H9 (cell line): ENCODE measurements around the gene GHRL. TPM values are rescaled to one million over a fixed set of nuclear protein-coding genes. Genes with fewer than 3 reads are reported as not detected.

Experiments
- DNase-seq: peaks from one replicate; pipeline ENCODE4 v3.0.0-alpha.2; 2017
- H2AFZ ChIP-seq: one replicate; pipeline ENCODE4 v1.6.1; 2013; ENCODE audit warnings: mild to moderate bottlenecking, low read length, control low read depth, moderate library complexity
- H2AK5ac ChIP-seq: 2 replicates; pipeline ENCODE4 v1.6.1; 2013; ENCODE audit warnings: low read length, control low read depth, mixed read lengths; ENCODE audit not compliant: insufficient read length
- H2BK120ac ChIP-seq: one replicate; pipeline ENCODE4 v1.6.1; 2013; ENCODE audit warnings: low read depth, mild to moderate bottlenecking, low read length, control low read depth, inconsistent platforms; ENCODE audit not compliant: poor library complexity, severe bottlenecking
- H2BK12ac ChIP-seq: 2 replicates; pipeline ENCODE4 v1.6.1; 2013; ENCODE audit warnings: low read length, control low read depth, mixed read lengths, low read depth; ENCODE audit not compliant: insufficient read length
- H2BK15ac ChIP-seq: 2 replicates; pipeline ENCODE4 v1.6.1; 2013; ENCODE audit warnings: low read depth, low read length, control low read depth
- H2BK20ac ChIP-seq: one replicate; pipeline ENCODE4 v1.6.1; 2013; ENCODE audit warnings: low read depth, mild to moderate bottlenecking, low read length, control low read depth, inconsistent platforms; ENCODE audit not compliant: poor library complexity, severe bottlenecking
- H2BK5ac ChIP-seq: 2 replicates; pipeline ENCODE4 v1.6.1; 2013; ENCODE audit warnings: low read length, control low read depth, mixed read lengths; ENCODE audit not compliant: insufficient read length
- H3K14ac ChIP-seq: 2 replicates; pipeline ENCODE4 v1.6.1; 2013; ENCODE audit warnings: low read length, control low read depth; ENCODE audit not compliant: insufficient read depth
- H3K18ac ChIP-seq: 2 replicates; pipeline ENCODE4 v1.6.1; 2013; ENCODE audit warnings: low read depth, mild to moderate bottlenecking, mixed read lengths, low read length, control low read depth; ENCODE audit not compliant: insufficient read length
- H3K23ac ChIP-seq: 2 replicates; pipeline ENCODE4 v1.6.1; 2013; ENCODE audit warnings: low read length, control low read depth, mixed read lengths, low read depth; ENCODE audit not compliant: insufficient read length
- H3K23me2 ChIP-seq: 2 replicates; pipeline ENCODE4 v1.6.1; 2013; ENCODE audit warnings: low read depth, mild to moderate bottlenecking, mixed read lengths, low read length, control low read depth; ENCODE audit not compliant: insufficient read length, poor library complexity, severe bottlenecking
- H3K27ac ChIP-seq: 2 replicates; pipeline ENCODE4 v1.5.1; 2013; ENCODE audit warnings: low read length, control low read depth, mixed read lengths, low read depth; ENCODE audit not compliant: insufficient read length
- H3K27me3 ChIP-seq: 2 replicates; pipeline ENCODE4 v1.6.1; 2013; ENCODE audit warnings: low read length, control low read depth, inconsistent platforms; ENCODE audit not compliant: insufficient read depth
- H3K4ac ChIP-seq: 2 replicates; pipeline ENCODE4 v1.6.1; 2013; ENCODE audit warnings: low read depth, mild to moderate bottlenecking, control low read depth, inconsistent platforms, low read length, moderate library complexity
- H3K4me1 ChIP-seq: 2 replicates; pipeline ENCODE4 v1.6.1; 2013; ENCODE audit warnings: low read length, control low read depth, inconsistent platforms; ENCODE audit not compliant: insufficient read depth
- H3K4me2 ChIP-seq: 2 replicates; pipeline ENCODE4 v1.6.1; 2013; ENCODE audit warnings: low read length, control low read depth, mixed read lengths; ENCODE audit not compliant: insufficient read length, insufficient read depth
- H3K56ac ChIP-seq: 2 replicates; pipeline ENCODE4 v1.6.1; 2013; ENCODE audit warnings: low read depth, mild to moderate bottlenecking, mixed read lengths, low read length, control low read depth; ENCODE audit not compliant: insufficient read length
- H3K79me1 ChIP-seq: 2 replicates; pipeline ENCODE4 v1.6.1; 2013; ENCODE audit warnings: low read depth, mild to moderate bottlenecking, moderate library complexity, low read length, control low read depth, inconsistent platforms; ENCODE audit not compliant: insufficient read depth, poor library complexity, severe bottlenecking
- H3K79me2 ChIP-seq: 2 replicates; pipeline ENCODE4 v1.6.1; 2013; ENCODE audit warnings: low read length, control low read depth, inconsistent platforms; ENCODE audit not compliant: insufficient read depth
- H3K9ac ChIP-seq: 2 replicates; pipeline ENCODE4 v1.6.1; 2013; ENCODE audit warnings: low read length, control low read depth, mixed read lengths; ENCODE audit not compliant: insufficient read length; ENCODE audit errors: extremely low read depth
- H3K9me3 ChIP-seq: one replicate; pipeline ENCODE4 v1.6.1; 2013; ENCODE audit warnings: low read depth, low read length, inconsistent platforms; ENCODE audit not compliant: control insufficient read depth
- H3T11ph ChIP-seq: one replicate; pipeline ENCODE4 v1.6.1; 2013; ENCODE audit warnings: mild to moderate bottlenecking, low read length, control low read depth, inconsistent platforms
- H4K20me1 ChIP-seq: one replicate; pipeline ENCODE4 v1.6.1; 2013; ENCODE audit not compliant: control insufficient read depth, insufficient read length, insufficient read depth
- H4K5ac ChIP-seq: 2 replicates; pipeline ENCODE4 v1.6.1; 2013; ENCODE audit warnings: low read depth, mild to moderate bottlenecking, mixed read lengths, low read length, control low read depth; ENCODE audit not compliant: insufficient read length
- H4K8ac ChIP-seq: replicated peaks from 2 replicates; pipeline ENCODE4 v1.6.1; 2013; ENCODE audit warnings: low read length, control low read depth, mixed read lengths, low read depth; ENCODE audit not compliant: insufficient read length
- H4K91ac ChIP-seq: 2 replicates; pipeline ENCODE4 v1.6.1; 2013; ENCODE audit warnings: low read depth, mild to moderate bottlenecking, moderate library complexity, mixed read lengths, low read length, control low read depth; ENCODE audit not compliant: insufficient read length
- H3K27ac Mint-ChIP-seq, 3 experiments: 2 replicates in 2 of 3; 3 replicates in 1 of 3; pipeline ENCODE4 v1.8.0; 2020 to 2021; ENCODE audit warnings: mixed read lengths in 3 of 3, mild to moderate bottlenecking in 1 of 3, moderate library complexity in 1 of 3
- H3K27me3 Mint-ChIP-seq: 2 replicates; pipeline ENCODE4 v1.8.0; 2021; ENCODE audit warnings: low read depth, mild to moderate bottlenecking, moderate library complexity, mixed read lengths
- H3K36me3 Mint-ChIP-seq, 3 experiments: 2 replicates in 2 of 3; 3 replicates in 1 of 3; pipeline ENCODE4 v1.8.0; 2020 to 2021; ENCODE audit warnings: low read depth in 3 of 3, mixed read lengths in 3 of 3; ENCODE audit not compliant: insufficient read depth in 1 of 3
- H3K4me1 Mint-ChIP-seq, 2 experiments: 2 replicates each; pipeline ENCODE4 v1.8.0; 2020; ENCODE audit warnings: mixed read lengths in 2 of 2
- H3K4me3 Mint-ChIP-seq, 2 experiments: 2 replicates in 1 of 2; 3 replicates in 1 of 2; pipeline ENCODE4 v1.8.0; 2020 to 2021; ENCODE audit warnings: mild to moderate bottlenecking in 2 of 2, mixed read lengths in 2 of 2, moderate library complexity in 1 of 2
- H3K9me3 Mint-ChIP-seq, 2 experiments: 2 replicates in 1 of 2; 3 replicates in 1 of 2; pipeline ENCODE4 v1.8.0; 2020; ENCODE audit warnings: mild to moderate bottlenecking in 2 of 2, mixed read lengths in 2 of 2, moderate library complexity in 1 of 2
- WGBS: extraction: QIAGEN DNeasy Blood & Tissue Kit; methylation state at CpG from one replicate; pipeline ENCODE4 v1.1.7; 2013; ENCODE audit warnings: missing lambda C conversion rate, low lambda C conversion rate, mixed read lengths; ENCODE audit not compliant: insufficient read length; ENCODE audit errors: extremely low coverage; 5-methylcytosine and 5-hydroxymethylcytosine counted together
- total RNA-seq: library from RNA; stranded (reverse); gene quantifications from 2 replicates; pipeline ENCODE4 v1.2.1, GENCODE V29; 2021
- TF ChIP-seq, protein P1 (sequence below): fragments of 200-600 bp; sonication (generic); conservative IDR thresholded peaks from 3 replicates; pipeline ENCODE4 v1.8.0; 2021; ENCODE audit warnings: antibody characterized with exemption, mild to moderate bottlenecking

Gene GHRL
- total RNA-seq, 1 experiment from 2014 or later = 1.3 TPM

DNA sequence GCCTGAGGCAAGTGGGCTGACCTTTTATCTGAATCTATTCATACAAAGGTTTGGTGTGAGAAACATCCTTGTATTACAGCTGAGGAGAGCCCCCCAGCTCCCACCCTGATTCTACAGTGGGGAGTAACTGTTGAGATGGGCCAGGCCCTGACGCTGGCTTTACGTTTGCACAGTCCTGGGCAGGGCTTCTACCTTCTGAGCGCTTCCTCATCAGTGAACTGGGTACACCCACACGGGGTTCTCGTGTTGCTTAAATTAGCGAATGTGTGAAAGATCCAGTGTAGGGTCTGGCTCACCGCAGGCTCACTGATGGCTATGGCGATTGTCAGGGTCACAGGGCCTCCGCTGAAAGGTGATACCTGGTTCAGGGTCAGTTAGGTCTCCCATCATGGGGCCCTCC is 7.3 kb upstream of the GHRL start:
- Histone ChIP-seq H2BK20ac (no peak overlapping the region), H3T11ph (no peak overlapping the region), H3K9me3 (no peaks in the 10 kb centered on the region), H4K8ac (no peak overlapping the region), H3K23me2 (no peaks in the 10 kb centered on the region), H3K23ac (no peak overlapping the region), H3K9ac (no peak overlapping the region), H4K5ac (no peak overlapping the region), H4K91ac (no peak overlapping the region), H3K79me1 (no peaks in the 10 kb centered on the region), H2BK5ac (no peak overlapping the region), H3K4me2 (no peak overlapping the region), H3K27me3 (no peaks in the 10 kb centered on the region), H3K79me2 (no peaks in the 10 kb centered on the region), H3K14ac (no peak overlapping the region), H2BK15ac (no peak overlapping the region), H4K20me1 (no peaks in the 10 kb centered on the region), H3K18ac (no peak overlapping the region), H3K27ac (no peak overlapping the region), H2BK12ac (no peak overlapping the region), H3K56ac (no peak overlapping the region), H2AFZ (no peak overlapping the region), H3K4ac (no peak overlapping the region), H3K4me1 (no peaks in the 10 kb centered on the region), H2BK120ac (no peak overlapping the region), H2AK5ac (no peak overlapping the region)
- Mint-ChIP-seq H3K4me3 (no peak overlapping the region), H3K4me1 (no peaks in the 10 kb centered on the region), H3K27me3 (no peaks in the 10 kb centered on the region), H3K36me3 (peaks cover 37 to 69% (median 64%) of the 10 kb centered on the region in 3 experiments; a peak in 6 of 7 replicates), H3K27ac (0 out of 7 replicates have a peak overlapping the region, but pooled peaks of 1 of the 3 experiments have one; percentile 88), H3K9me3 (no peaks in the 10 kb centered on the region)
- no peak for DNase-seq
- no CpG with 5 or more reads among the region's 9 CpGs for WGBS
- TF ChIP-seq, protein P1, sequence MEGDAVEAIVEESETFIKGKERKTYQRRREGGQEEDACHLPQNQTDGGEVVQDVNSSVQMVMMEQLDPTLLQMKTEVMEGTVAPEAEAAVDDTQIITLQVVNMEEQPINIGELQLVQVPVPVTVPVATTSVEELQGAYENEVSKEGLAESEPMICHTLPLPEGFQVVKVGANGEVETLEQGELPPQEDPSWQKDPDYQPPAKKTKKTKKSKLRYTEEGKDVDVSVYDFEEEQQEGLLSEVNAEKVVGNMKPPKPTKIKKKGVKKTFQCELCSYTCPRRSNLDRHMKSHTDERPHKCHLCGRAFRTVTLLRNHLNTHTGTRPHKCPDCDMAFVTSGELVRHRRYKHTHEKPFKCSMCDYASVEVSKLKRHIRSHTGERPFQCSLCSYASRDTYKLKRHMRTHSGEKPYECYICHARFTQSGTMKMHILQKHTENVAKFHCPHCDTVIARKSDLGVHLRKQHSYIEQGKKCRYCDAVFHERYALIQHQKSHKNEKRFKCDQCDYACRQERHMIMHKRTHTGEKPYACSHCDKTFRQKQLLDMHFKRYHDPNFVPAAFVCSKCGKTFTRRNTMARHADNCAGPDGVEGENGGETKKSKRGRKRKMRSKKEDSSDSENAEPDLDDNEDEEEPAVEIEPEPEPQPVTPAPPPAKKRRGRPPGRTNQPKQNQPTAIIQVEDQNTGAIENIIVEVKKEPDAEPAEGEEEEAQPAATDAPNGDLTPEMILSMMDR = no peak
